Endodermal cell (in vitro differentiated cells): ENCODE results near the gene LTBP2. TPM values are rescaled to one million over a fixed set of nuclear protein-coding genes. Genes with fewer than 3 reads are reported as not detected.

Source experiments
- DNase-seq: peaks from one replicate; pipeline ENCODE4 v3.0.0-alpha.2; 2017
- H3K27ac ChIP-seq: 2 replicates; pipeline ENCODE4 v1.5.1; 2013; ENCODE audit warnings: mild to moderate bottlenecking, low read depth, low read length, moderate library complexity
- H3K27me3 ChIP-seq: 2 replicates; pipeline ENCODE4 v1.6.1; 2013; ENCODE audit warnings: mild to moderate bottlenecking, low read length, moderate library complexity; ENCODE audit not compliant: insufficient read depth, control insufficient read depth, poor library complexity, severe bottlenecking
- H3K36me3 ChIP-seq: 2 replicates; pipeline ENCODE4 v1.7.0; 2013; ENCODE audit warnings: mild to moderate bottlenecking, low read length, moderate library complexity; ENCODE audit not compliant: control insufficient read depth, insufficient read depth
- H3K4me1 ChIP-seq: one replicate; pipeline ENCODE4 v1.7.0; 2013; ENCODE audit warnings: low read length; ENCODE audit not compliant: control insufficient read depth, insufficient read depth
- H3K4me3 ChIP-seq: 2 replicates; pipeline ENCODE4 v1.5.1; 2013; ENCODE audit warnings: mild to moderate bottlenecking, low read length, moderate library complexity
- H3K9ac ChIP-seq: 2 replicates; pipeline ENCODE4 v1.6.1; 2013; ENCODE audit warnings: mild to moderate bottlenecking, low read length, moderate library complexity; ENCODE audit not compliant: poor library complexity, severe bottlenecking; ENCODE audit errors: extremely low read depth
- H3K9me3 ChIP-seq: 2 replicates; pipeline ENCODE4 v1.6.1; 2013; ENCODE audit warnings: mild to moderate bottlenecking, low read length, moderate library complexity; ENCODE audit not compliant: control insufficient read depth
- H3K27ac Mint-ChIP-seq: 2 replicates; pipeline ENCODE4 v1.8.0; 2020; ENCODE audit warnings: mixed read lengths
- H3K27me3 Mint-ChIP-seq: 2 replicates; pipeline ENCODE4 v1.8.0; 2021; ENCODE audit warnings: mild to moderate bottlenecking, mixed read lengths; ENCODE audit not compliant: insufficient read depth
- H3K36me3 Mint-ChIP-seq: 2 replicates; pipeline ENCODE4 v1.8.0; 2020; ENCODE audit warnings: low read depth, mixed read lengths
- H3K4me1 Mint-ChIP-seq: 2 replicates; pipeline ENCODE4 v1.8.0; 2020; ENCODE audit warnings: mixed read lengths
- H3K4me3 Mint-ChIP-seq: 2 replicates; pipeline ENCODE4 v1.8.0; 2020; ENCODE audit warnings: mild to moderate bottlenecking, moderate library complexity, mixed read lengths
- H3K9me3 Mint-ChIP-seq: 2 replicates; pipeline ENCODE4 v1.8.0; 2020; ENCODE audit warnings: mild to moderate bottlenecking, mixed read lengths
- CTCF ChIP-seq: fragments of 200-600 bp; sonication (generic); conservative IDR thresholded peaks from 2 replicates; pipeline ENCODE4 v1.5.0; 2021; ENCODE audit warnings: antibody characterized with exemption, mild to moderate bottlenecking
- WGBS, 2 experiments: methylation state at CpG; one replicate each; pipeline versions ENCODE4 v1.1.5 to v1.1.7; 2013; ENCODE audit warnings: missing lambda C conversion rate in 2 of 2, mixed read lengths in 1 of 2; ENCODE audit not compliant: insufficient coverage in 1 of 2, insufficient read length in 1 of 2; 5-methylcytosine and 5-hydroxymethylcytosine counted together
- total RNA-seq, 2 donors: library from RNA; stranded (reverse); fragmentation: NEBNext Ultra II Directional in 1 of 2; extraction: Animal tissue kit (Norgen Biotek cat#: 25700) in 1 of 2; gene quantifications; 2 replicates in 1 of 2; 3 replicates in 1 of 2; pipeline ENCODE4 v1.2.1, GENCODE V29; 2021

LTBP2 gene
- total RNA-seq, 2 donors from 2014 or later: 1.7 to 2.9 TPM

- no peak for TF ChIP-seq CTCF
- H3K27ac ChIP-seq: no peak overlapping the region
- no peak overlapping the region for H3K4me3 Mint-ChIP-seq
- no peaks in the 10 kb centered on the region for H3K36me3 ChIP-seq
- H3K27me3 Mint-ChIP-seq: no peaks in the 10 kb centered on the region
- H3K36me3 Mint-ChIP-seq: no peaks in the 10 kb centered on the region
- H3K27me3 ChIP-seq: no peaks in the 10 kb centered on the region
- no peak overlapping the region for H3K4me3 ChIP-seq
- H3K4me1 Mint-ChIP-seq: peaks cover 11% of the 10 kb centered on the region
- no peak overlapping the region for H3K27ac Mint-ChIP-seq
- DNase-seq: no peak
- whole genome bisulfite sequencing, 2 experiments: 91 to 95% methylated on average over 18 to 21 of the region's 21 CpGs
- no peak overlapping the region for H3K9ac ChIP-seq
- H3K4me1 ChIP-seq: no peaks in the 10 kb centered on the region
- H3K9me3 ChIP-seq: no peaks in the 10 kb centered on the region
- H3K9me3 Mint-ChIP-seq: no peaks in the 10 kb centered on the region
These were observed 44.2 kb downstream of the LTBP2 start for GRCh38 chr14:74567646-74568379.

- H3K36me3 ChIP-seq: no peaks in the 10 kb centered on the region
- no peak overlapping the region for H3K27ac Mint-ChIP-seq
- H3K9me3 Mint-ChIP-seq: no peaks in the 10 kb centered on the region
- H3K9ac ChIP-seq: no peak overlapping the region
- no peaks in the 10 kb centered on the region for H3K27me3 Mint-ChIP-seq
- DNase-seq: no peak
- no peaks in the 10 kb centered on the region for H3K9me3 ChIP-seq
- no peak overlapping the region for H3K4me3 ChIP-seq
- H3K27ac ChIP-seq: no peak overlapping the region
- peaks cover 13% of the 10 kb centered on the region for H3K4me1 Mint-ChIP-seq
- WGBS, 2 experiments: 91 to 100% methylated on average over 3 to 9 of the region's 9 CpGs
- no peak overlapping the region for H3K4me3 Mint-ChIP-seq
- no peaks in the 10 kb centered on the region for H3K27me3 ChIP-seq
- H3K4me1 ChIP-seq: no peaks in the 10 kb centered on the region
- no peak for TF ChIP-seq CTCF
- no peaks in the 10 kb centered on the region for H3K36me3 Mint-ChIP-seq
These were observed 44.8 kb downstream of the LTBP2 start for GRCh38 chr14:74567219-74567618.

- Mint-ChIP-seq H3K4me1 (peaks cover 13% of the 10 kb centered on the region), H3K27me3 (no peaks in the 10 kb centered on the region), H3K36me3 (no peaks in the 10 kb centered on the region), H3K27ac (no peak overlapping the region), H3K9me3 (no peaks in the 10 kb centered on the region), H3K4me3 (no peak overlapping the region)
- no peaks in the 10 kb centered on the region for H3K9me3 ChIP-seq
- no peak overlapping the region for H3K9ac ChIP-seq
- no peaks in the 10 kb centered on the region for H3K4me1 ChIP-seq
- no peaks in the 10 kb centered on the region for H3K36me3 ChIP-seq
- H3K4me3 ChIP-seq: no peak overlapping the region
- DNase-seq: no peak
- TF ChIP-seq CTCF: no peak
- no peak overlapping the region for H3K27ac ChIP-seq
- no peaks in the 10 kb centered on the region for H3K27me3 ChIP-seq
- WGBS, 2 experiments: 81 to 87% methylated on average over 7 to 15 of the region's 15 CpGs
These were observed 45.6 kb downstream of the LTBP2 start for GRCh38 chr14:74566174-74567141.
